ENCODE results near the gene CSNK2A1. TPM values are rescaled to one million over a fixed set of nuclear protein-coding genes. Genes with fewer than 3 reads are reported as not detected.

The CSNK2A1 gene
- total and polyA plus RNA-seq, 2 donors (not counting 3 experiments of a cell fraction or from before 2014, with no cell fraction given) = 68.4 to 142 TPM

DNA sequence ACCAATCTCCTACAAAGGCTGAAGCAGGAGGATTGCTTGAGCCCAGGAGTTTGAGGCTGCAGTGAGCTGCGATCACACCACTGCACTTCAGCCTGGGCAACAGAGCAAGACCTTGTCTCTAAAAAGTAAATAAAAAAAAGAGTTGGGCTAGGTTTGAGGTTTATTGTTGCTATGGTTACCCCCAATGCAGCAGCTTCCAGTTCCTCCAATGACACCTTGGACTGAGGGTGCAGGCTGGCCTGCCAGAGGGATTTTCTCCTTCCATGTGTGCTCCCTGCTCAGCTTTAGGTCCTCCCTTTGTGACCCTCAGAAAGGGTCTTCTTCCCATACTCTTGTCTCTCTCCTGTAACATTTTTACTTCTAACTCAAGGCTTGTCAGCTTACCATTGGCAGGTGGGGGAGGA is 70.7 kb downstream of the CSNK2A1 start:
- FAIRE-seq (no peak), DNase-seq (ENCODE audit: low read depth, low spot score) (no peak)
- Histone ChIP-seq H3K9me1 (replicated peaks; ENCODE audit: control insufficient read depth, extremely low read depth, insufficient read depth, low read length) (no peaks in the 10 kb centered on the region), H4K20me1 (replicated peaks; ENCODE audit: control insufficient read depth, extremely low read depth, insufficient read depth, low read length) (no peaks in the 10 kb centered on the region), H3K27me3 (ENCODE audit: control insufficient read depth in 2 of 2, insufficient read depth in 2 of 2, low read length in 2 of 2) (peaks cover 2 to 6% of the 10 kb centered on the region in 2 experiments), H3K27ac (ENCODE audit: insufficient read depth, low read depth, low read length) (no peak overlapping the region), H3K9me3 (replicated peaks; ENCODE audit: control insufficient read depth, insufficient read depth, low read length) (no peaks in the 10 kb centered on the region), H2AFZ (ENCODE audit: low read depth, low read length) (no peak overlapping the region), H3K4me3 (replicated peaks in 1 of 3; ENCODE audit: insufficient read depth in 1 of 3, low read depth in 1 of 3, low read length in 3 of 3) (no peak overlapping the region), H3K9ac (replicated peaks; ENCODE audit: extremely low read depth, insufficient read depth, low read length) (no peak overlapping the region), H3K4me2 (ENCODE audit: insufficient read depth, low read length) (no peak overlapping the region), H3K4me1 (ENCODE audit: control insufficient read depth, extremely low read depth, insufficient read depth, low read length) (no peaks in the 10 kb centered on the region), H3K79me2 (ENCODE audit: control insufficient read depth, insufficient read depth, low read length) (no peaks in the 10 kb centered on the region), H3K36me3 (ENCODE audit: control insufficient read depth in 2 of 2, extremely low read depth in 1 of 2, insufficient read depth in 2 of 2, low read length in 2 of 2) (peaks cover 0 to under 1% of the 10 kb centered on the region in 2 experiments)
- ChIA-PET POLR2A (no interaction called here), CTCF (interaction anchor here (1.0 to 2.4 kb wide), 3 partner anchors 10 to 60 kb away, joined by 3 to 9 read pairs (median 7); partner anchors contain the start of gene TBC1D20)
- intact Hi-C loops (cut with micrococcal nuclease) = no loop called here
- no TSS peak for BruUV-seq (replicated peaks)
- dilution Hi-C loops (cut with MboI; ENCODE audit: extremely low pct_ligation_motif_present, low sequenced_read_pairs) = no loop called here
- no peak for TF ChIP-seq JUN (IDR thresholded peaks at IDR 0.05; ENCODE audit: borderline replicate concordance, insufficient read depth, insufficient read length, low read depth)

DNA sequence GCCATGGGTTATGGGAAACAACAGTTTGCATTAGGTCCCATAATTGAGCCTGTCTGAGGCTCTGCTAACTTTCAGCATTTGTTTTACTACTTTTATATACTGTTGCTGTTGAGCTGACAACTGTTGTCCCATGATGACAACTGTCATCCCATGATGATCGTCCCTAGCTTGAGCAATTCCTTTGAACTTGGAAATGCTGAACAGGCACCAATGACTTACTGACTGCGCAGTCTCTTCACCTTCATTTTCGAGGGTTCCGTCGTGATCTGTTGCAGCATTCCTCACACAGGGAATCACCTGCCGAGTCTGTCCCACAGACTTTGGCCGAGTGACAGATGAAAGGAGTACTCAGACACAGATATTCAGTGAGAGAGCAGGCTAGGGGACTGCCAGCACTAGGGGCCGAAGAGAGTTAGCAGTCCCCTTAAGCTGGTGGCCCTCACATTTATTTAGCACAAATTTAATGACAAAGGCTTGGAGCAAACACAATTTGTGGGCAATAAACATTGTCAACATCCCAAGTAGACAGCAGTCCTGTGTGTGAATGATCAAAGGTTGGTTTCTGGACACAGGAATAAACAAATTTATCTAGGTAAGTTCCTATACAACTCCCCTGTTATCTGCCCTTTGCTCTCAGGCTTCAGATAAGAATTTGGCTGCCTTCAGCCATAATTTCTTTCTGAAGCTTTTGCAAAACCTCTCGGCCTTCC is 71.3 kb downstream of the CSNK2A1 start:
- Histone ChIP-seq H3K9ac (replicated peaks; ENCODE audit: extremely low read depth, insufficient read depth, low read length) (no peak overlapping the region), H2AFZ (ENCODE audit: low read depth, low read length) (no peak overlapping the region), H3K9me1 (replicated peaks; ENCODE audit: control insufficient read depth, extremely low read depth, insufficient read depth, low read length) (no peaks in the 10 kb centered on the region), H3K4me1 (ENCODE audit: control insufficient read depth, extremely low read depth, insufficient read depth, low read length) (no peaks in the 10 kb centered on the region), H3K27ac (ENCODE audit: insufficient read depth, low read depth, low read length) (no peak overlapping the region), H3K4me3 (replicated peaks in 1 of 3; ENCODE audit: insufficient read depth in 1 of 3, low read depth in 1 of 3, low read length in 3 of 3) (no peak overlapping the region), H3K4me2 (ENCODE audit: insufficient read depth, low read length) (no peak overlapping the region), H3K36me3 (ENCODE audit: control insufficient read depth in 2 of 2, extremely low read depth in 1 of 2, insufficient read depth in 2 of 2, low read length in 2 of 2) (no peaks in the 10 kb centered on the region), H3K27me3 (ENCODE audit: control insufficient read depth in 2 of 2, insufficient read depth in 2 of 2, low read length in 2 of 2) (peaks cover 4 to 7% of the 10 kb centered on the region in 2 experiments), H3K9me3 (replicated peaks; ENCODE audit: control insufficient read depth, insufficient read depth, low read length) (no peaks in the 10 kb centered on the region), H3K79me2 (ENCODE audit: control insufficient read depth, insufficient read depth, low read length) (no peaks in the 10 kb centered on the region), H4K20me1 (replicated peaks; ENCODE audit: control insufficient read depth, extremely low read depth, insufficient read depth, low read length) (no peaks in the 10 kb centered on the region)
- ChIA-PET CTCF (interaction anchor here (0.8 to 2.4 kb wide), 4 partner anchors 10 to 118 kb away, joined by 3 to 9 read pairs (median 6); partner anchors contain the start of gene TBC1D20), POLR2A (no interaction called here)
- intact Hi-C loops (cut with micrococcal nuclease) (no loop called here), dilution Hi-C loops (cut with MboI; ENCODE audit: extremely low pct_ligation_motif_present, low sequenced_read_pairs) (no loop called here)
- TF ChIP-seq POLR2AphosphoS5 (IDR thresholded peaks at IDR 0.05; ENCODE audit: insufficient read depth, low read depth, low read length) (no peak), FOS (IDR thresholded peaks at IDR 0.05; ENCODE audit: borderline replicate concordance, insufficient read depth, low read length) (no peak), POLR2A (IDR thresholded peaks at IDR 0.05; ENCODE audit: low read depth, low read length) (no peak)
- TF ChIP-seq, protein P1, sequence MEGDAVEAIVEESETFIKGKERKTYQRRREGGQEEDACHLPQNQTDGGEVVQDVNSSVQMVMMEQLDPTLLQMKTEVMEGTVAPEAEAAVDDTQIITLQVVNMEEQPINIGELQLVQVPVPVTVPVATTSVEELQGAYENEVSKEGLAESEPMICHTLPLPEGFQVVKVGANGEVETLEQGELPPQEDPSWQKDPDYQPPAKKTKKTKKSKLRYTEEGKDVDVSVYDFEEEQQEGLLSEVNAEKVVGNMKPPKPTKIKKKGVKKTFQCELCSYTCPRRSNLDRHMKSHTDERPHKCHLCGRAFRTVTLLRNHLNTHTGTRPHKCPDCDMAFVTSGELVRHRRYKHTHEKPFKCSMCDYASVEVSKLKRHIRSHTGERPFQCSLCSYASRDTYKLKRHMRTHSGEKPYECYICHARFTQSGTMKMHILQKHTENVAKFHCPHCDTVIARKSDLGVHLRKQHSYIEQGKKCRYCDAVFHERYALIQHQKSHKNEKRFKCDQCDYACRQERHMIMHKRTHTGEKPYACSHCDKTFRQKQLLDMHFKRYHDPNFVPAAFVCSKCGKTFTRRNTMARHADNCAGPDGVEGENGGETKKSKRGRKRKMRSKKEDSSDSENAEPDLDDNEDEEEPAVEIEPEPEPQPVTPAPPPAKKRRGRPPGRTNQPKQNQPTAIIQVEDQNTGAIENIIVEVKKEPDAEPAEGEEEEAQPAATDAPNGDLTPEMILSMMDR (IDR thresholded peaks at IDR 0.05; ENCODE audit: extremely low read depth in 1 of 2, insufficient read depth in 1 of 2, low read depth in 1 of 2, low read length in 2 of 2) = no peak
- BruUV-seq (replicated peaks) = no TSS peak
- FAIRE-seq (no peak), DNase-seq (ENCODE audit: low read depth, low spot score) (no peak)

Data from endothelial cell of umbilical vein (primary cell).